SK-N-SH (cell line): ENCODE measurements around the gene USP13. TPM values are rescaled to one million over a fixed set of nuclear protein-coding genes. Genes with fewer than 3 reads are reported as not detected.

Source experiments
- CTCF ChIA-PET: fragments of 300-600, 350-600 bp; formaldehyde crosslinking; extraction: SDS; loops from one replicate; lab custom pipeline; 2021; lab: Yijun Ruan, JAX
- POLR2A ChIA-PET: fragments of 350-600 bp; sonication (Branson Sonifier 250); formaldehyde crosslinking; extraction: SDS; loops from one replicate; lab custom pipeline; 2020; ENCODE audit warnings: antibody characterized with exemption, inconsistent platforms; lab: Yijun Ruan, JAX
- DNase-seq: peaks from one replicate; pipeline ENCODE4 v3.0.0; 2012
- H2AFZ ChIP-seq: fragments of 200-600 bp; sonication (generic); 2 replicates; pipeline ENCODE4 v1.8.1; 2016; ENCODE audit warnings: antibody characterized with exemption, mild to moderate bottlenecking, low read depth
- H3F3A ChIP-seq: fragments of 200-600 bp; sonication (generic); replicated peaks from 2 replicates; pipeline ENCODE3; 2016; ENCODE audit warnings: antibody characterized with exemption, mild to moderate bottlenecking; ENCODE audit not compliant: insufficient read depth
- H3K27ac ChIP-seq, 2 experiments: fragments of 200-500 bp in 1 of 2; fragments of 200-600 bp in 1 of 2; sonication (Bioruptor generic) in 1 of 2; sonication (generic), shearing (Covaris generic) in 1 of 2; 2 replicates each; pipeline versions ENCODE4 v1.5.1 to v1.6.1; 2014 to 2016; ENCODE audit warnings: low read depth in 2 of 2, inconsistent platforms in 1 of 2, low read length in 1 of 2, mild to moderate bottlenecking in 1 of 2, mixed read lengths in 1 of 2
- H3K27me3 ChIP-seq: fragments of 200-600 bp; sonication (generic), shearing (Covaris generic); 2 replicates; pipeline ENCODE4 v1.6.1; 2016; ENCODE audit warnings: mixed run types; ENCODE audit not compliant: insufficient read depth
- H3K36me3 ChIP-seq, 2 experiments: fragments of 200-500 bp in 1 of 2; fragments of 200-600 bp in 1 of 2; sonication (Bioruptor generic) in 1 of 2; sonication (generic) in 1 of 2; replicated peaks in 1 of 2; 2 replicates each; pipeline versions ENCODE3 to v1.5.1; 2014 to 2016; ENCODE audit warnings: low read length in 1 of 2, mild to moderate bottlenecking in 1 of 2; ENCODE audit not compliant: insufficient read depth in 2 of 2, control insufficient read depth in 1 of 2
- H3K4me1 ChIP-seq, 2 experiments: fragments of 200-500 bp in 1 of 2; fragments of 200-600 bp in 1 of 2; sonication (Bioruptor generic) in 1 of 2; sonication (generic), shearing (Covaris generic) in 1 of 2; 2 replicates each; pipeline versions ENCODE4 v1.5.1 to v1.6.1; 2014 to 2016; ENCODE audit warnings: low read depth in 1 of 2, low read length in 1 of 2, mixed run types in 1 of 2; ENCODE audit not compliant: insufficient read depth in 2 of 2, control insufficient read depth in 1 of 2
- H3K4me2 ChIP-seq: fragments of 200-600 bp; sonication (generic), shearing (Covaris generic); 2 replicates; pipeline ENCODE4 v1.6.1; 2017; ENCODE audit warnings: mixed run types
- H3K4me3 ChIP-seq, 2 experiments: fragments of 200-500 bp in 1 of 2; fragments of 200-600 bp in 1 of 2; sonication (Bioruptor generic) in 1 of 2; sonication (generic), shearing (Covaris generic) in 1 of 2; 2 replicates each; pipeline versions ENCODE4 v1.5.1 to v1.8.1; 2014 to 2016; ENCODE audit warnings: low read depth in 2 of 2, inconsistent platforms in 1 of 2, low read length in 1 of 2, mild to moderate bottlenecking in 1 of 2, mixed read lengths in 1 of 2, moderate library complexity in 1 of 2
- H3K79me2 ChIP-seq: fragments of 200-600 bp; sonication (generic); 2 replicates; pipeline ENCODE4 v1.8.1; 2017; ENCODE audit warnings: mild to moderate bottlenecking; ENCODE audit not compliant: insufficient read depth
- H3K9ac ChIP-seq: fragments of 200-600 bp; sonication (generic); 2 replicates; pipeline ENCODE4 v1.6.1; 2017; ENCODE audit warnings: mixed run types
- H3K9me2 ChIP-seq: fragments of 200-600 bp; sonication (generic); 2 replicates; pipeline ENCODE4 v1.6.1; 2017; ENCODE audit warnings: mixed run types
- H3K9me3 ChIP-seq: fragments of 200-600 bp; sonication (generic); 2 replicates; pipeline ENCODE4 v1.6.1; 2017; ENCODE audit warnings: mixed run types, mild to moderate bottlenecking, moderate library complexity
- H4K20me1 ChIP-seq: fragments of 200-600 bp; sonication (generic); 2 replicates; pipeline ENCODE4 v1.6.1; 2017; ENCODE audit warnings: mild to moderate bottlenecking, mixed run types; ENCODE audit not compliant: insufficient read depth
- ELF1 ChIP-seq: IDR thresholded peaks from 2 replicates; pipeline ENCODE4 v1.4.0; 2012
- EP300 ChIP-seq, 2 experiments: IDR thresholded peaks; 2 replicates each; pipeline versions ENCODE4 v1.4.0 to v1.6.1; 2012; ENCODE audit warnings: borderline replicate concordance in 1 of 2, low read depth in 1 of 2, low read length in 1 of 2
- EZH2phosphoT487 ChIP-seq: fragments of 200-600 bp; sonication (generic); IDR thresholded peaks from 2 replicates; pipeline ENCODE4 v1.6.1; 2017; ENCODE audit warnings: low read depth, mixed run types, mild to moderate bottlenecking, antibody characterized with exemption, moderate library complexity, borderline replicate concordance
- FOSL2 ChIP-seq: IDR thresholded peaks from 2 replicates; pipeline ENCODE4 v1.4.0; 2012; ENCODE audit warnings: low read depth, mild to moderate bottlenecking, moderate library complexity, borderline replicate concordance
- FOXJ3 ChIP-seq: sonication (generic); formaldehyde crosslinking; IDR thresholded peaks from 2 replicates; pipeline ENCODE4 v1.5.1; 2020; ENCODE audit warnings: mild to moderate bottlenecking, missing genetic modification reagents
- GABPA ChIP-seq: IDR thresholded peaks from 2 replicates; pipeline ENCODE4 v1.4.0; 2012; ENCODE audit warnings: low read depth, mild to moderate bottlenecking
- IRF3 ChIP-seq: fragments of 150-350 bp; IDR thresholded peaks from 2 replicates; pipeline ENCODE4 v1.6.1; 2016; ENCODE audit warnings: mild to moderate bottlenecking, low read depth, low read length
- JUND ChIP-seq: IDR thresholded peaks from 2 replicates; pipeline ENCODE4 v1.4.0; 2012
- MEF2A ChIP-seq: IDR thresholded peaks from 2 replicates; pipeline ENCODE4 v1.4.0; 2012; ENCODE audit warnings: low read depth, borderline replicate concordance
- MXI1 ChIP-seq: IDR thresholded peaks from 2 replicates; pipeline ENCODE4 v1.6.1; 2012; ENCODE audit warnings: mild to moderate bottlenecking, low read depth, low read length, improper control_type of control experiment
- NFIC ChIP-seq: IDR thresholded peaks from 2 replicates; pipeline ENCODE4 v1.4.0; 2012; ENCODE audit warnings: borderline replicate concordance
- PBX3 ChIP-seq: IDR thresholded peaks from 2 replicates; pipeline ENCODE4; 2012
- POLR2AphosphoS5 ChIP-seq: IDR thresholded peaks from 2 replicates; pipeline ENCODE4 v1.6.1; 2012; ENCODE audit warnings: low read depth, low read length
- RAD21 ChIP-seq: IDR thresholded peaks from 2 replicates; pipeline ENCODE4 v1.6.1; 2012; ENCODE audit warnings: mild to moderate bottlenecking, low read length
- SIN3A ChIP-seq: IDR thresholded peaks from 2 replicates; pipeline ENCODE4 v1.6.1; 2012; ENCODE audit warnings: low read depth, mild to moderate bottlenecking, low read length, moderate library complexity, borderline replicate concordance
- TAF1 ChIP-seq: IDR thresholded peaks from 2 replicates; pipeline ENCODE4 v1.6.1; 2012; ENCODE audit warnings: low read depth, mild to moderate bottlenecking, low read length, moderate library complexity, borderline replicate concordance
- TCF12 ChIP-seq: IDR thresholded peaks from 2 replicates; pipeline ENCODE4 v1.4.0; 2012
- USF1 ChIP-seq: IDR thresholded peaks from 2 replicates; pipeline ENCODE4 v1.4.0; 2012; ENCODE audit warnings: low read depth, borderline replicate concordance
- ZBTB33 ChIP-seq: IDR thresholded peaks from 2 replicates; pipeline ENCODE4 v1.4.0; 2012; ENCODE audit warnings: low read depth, borderline replicate concordance
- WGBS: methylation state at CpG from one replicate; pipeline ENCODE4 v1.1.6; 2017; ENCODE audit warnings: low lambda C conversion rate; 5-methylcytosine and 5-hydroxymethylcytosine counted together
- polyA plus RNA-seq, 3 experiments: library from polyadenylated mRNA; depleted of rRNA; stranded (reverse); fragments of >200 nt; gene quantifications; 2 replicates each; pipeline ENCODE4 v1.2.3, GENCODE V29; 2012

The USP13 gene
- polyA plus RNA-seq, 1 of the 3 experiments (the other 2 are of a cell fraction) = 8.2 TPM

GRCh38 chr3:179663093-179663492, 10.3 kb downstream of the USP13 start:
- POLR2A ChIA-PET = no interaction called here
- H3K4me3 ChIP-seq = no peak overlapping the region
- peaks cover 5 to 12% of the 10 kb centered on the region in 2 experiments; a peak in 2 of 4 replicates for H3K4me1 ChIP-seq
- no peaks in the 10 kb centered on the region for H3K27me3 ChIP-seq
- DNase-seq = no peak
- peaks cover 63% of the 10 kb centered on the region for H4K20me1 ChIP-seq
- no peak overlapping the region for H3K27ac ChIP-seq
- CTCF ChIA-PET = no interaction called here
- peaks cover 5% of the 10 kb centered on the region for H3F3A ChIP-seq
- TF ChIP-seq SIN3A (no peak), IRF3 (no peak), MXI1 (no peak), POLR2AphosphoS5 (no peak), TAF1 (no peak), TCF12 (no peak), EP300 (IDR thresholded peaks at IDR 0.05; ENCODE audit: borderline replicate concordance in 1 of 2, low read depth in 1 of 2, low read length in 1 of 2) (no peak), FOSL2 (no peak), GABPA (no peak), RAD21 (no peak), MEF2A (no peak)
- TF ChIP-seq, all 33 proteins: peak for 0
- Histone ChIP-seq H3K4me2 (no peak overlapping the region), H3K9me2 (no peaks in the 10 kb centered on the region), H3K36me3 (peaks cover 0 to 3% of the 10 kb centered on the region in 2 experiments), H3K9ac (no peak overlapping the region), H2AFZ (no peak overlapping the region), H3K79me2 (peaks cover 100% of the 10 kb centered on the region), H3K9me3 (no peaks in the 10 kb centered on the region)
- WGBS = 100% methylated on average over 1 of the region's 1 CpG

- no peak for DNase-seq
- no peak overlapping the region for H2AFZ ChIP-seq
- CTCF ChIA-PET = interaction anchor here (1.1 kb wide), 1 partner anchor 17 kb away, joined by 4 read pairs; no protein-coding TSS in a partner anchor
- H3K4me1 ChIP-seq = peaks cover 5 to 12% of the 10 kb centered on the region in 2 experiments; a peak in 2 of 4 replicates
- POLR2A ChIA-PET = no interaction called here
- peaks cover 45% of the 10 kb centered on the region; the same call in 1 of the 2 replicates for H4K20me1 ChIP-seq
- no peaks in the 10 kb centered on the region for H3K27me3 ChIP-seq
- H3K27ac ChIP-seq = no peak overlapping the region
- no peaks in the 10 kb centered on the region for H3K9me2 ChIP-seq
- peaks cover 100% of the 10 kb centered on the region for H3K79me2 ChIP-seq
- H3K9ac ChIP-seq = no peak overlapping the region
- H3K9me3 ChIP-seq = no peaks in the 10 kb centered on the region
- H3K36me3 ChIP-seq = no peaks in the 10 kb centered on the region
- TF ChIP-seq USF1 (no peak), NFIC (no peak), ELF1 (no peak), FOXJ3 (CRISPR knock-in tag) (no peak), MXI1 (no peak), FOSL2 (no peak), ZBTB33 (no peak), JUND (no peak), PBX3 (no peak), EZH2phosphoT487 (no peak)
- no peak overlapping the region for H3K4me3 ChIP-seq
- WGBS = 92% methylated on average over 1 of the region's 1 CpG
- H3K4me2 ChIP-seq = no peak overlapping the region
- peaks cover 2% of the 10 kb centered on the region for H3F3A ChIP-seq
Observed at GRCh38 chr3:179666030-179666429, 13.2 kb downstream of the USP13 start.
